ENCODE results near the gene ANXA2R. TPM values are rescaled to one million over a fixed set of nuclear protein-coding genes. Genes with fewer than 3 reads are reported as not detected.
"Not testable (repeated sequence)": the region's sequence is repeated elsewhere in the genome, so short reads cannot be mapped to it uniquely, and the experiment has no call there.

Gene ANXA2R
- total and polyA plus RNA-seq, 9 donors = 1.1 to 2.7 (median 1.6) TPM

- no peaks in the 10 kb centered on the region for H3K27me3 ChIP-seq
These were observed 3.7 kb downstream of the ANXA2R start for GRCh38 chr5:43036409-43036808.

GRCh38 chr5:43034591-43034968 lies 5.5 kb downstream of the ANXA2R start:
- Histone ChIP-seq H3K9me3 (no peaks in the 10 kb centered on the region), H3K27me3 (no peaks in the 10 kb centered on the region), H3K27ac (no peak overlapping the region), H3K4me1 (ENCODE audit: insufficient read depth) (no peaks in the 10 kb centered on the region), H3K36me3 (no peaks in the 10 kb centered on the region), H3K4me3 (no peak overlapping the region)
- intact Hi-C loops (cut with DNase I) = loop anchor here in 1 of 4 donors (10.0 kb wide), 1 partner anchor 120 kb away; no protein-coding TSS in a partner anchor
- TF ChIP-seq POLR2A (IDR thresholded peaks at IDR 0.05) (no peak), EP300 (IDR thresholded peaks at IDR 0.05) (no peak), CTCF (IDR thresholded peaks at IDR 0.05) (no peak)
- WGBS, 3 donors = 55 to 72% (median 71%) methylated on average over 5 of the region's 5 CpGs
- DNase-seq = no peak

More at GRCh38 chr5:43036409-43036808, 3.7 kb downstream of the ANXA2R start:
- DNase-seq = no peak
- Histone ChIP-seq H3K27ac (no peak overlapping the region), H3K36me3 (no peaks in the 10 kb centered on the region), H3K4me1 (ENCODE audit: insufficient read depth) (no peaks in the 10 kb centered on the region), H3K4me3 (no peak overlapping the region), H3K9me3 (no peaks in the 10 kb centered on the region)
- intact Hi-C loops (cut with DNase I) = loop anchor here in 2 of 4 donors (5.0 to 10.0 kb wide), 2 partner anchors 122 to 129 kb away; no protein-coding TSS in a partner anchor
- 79 to 100% (median 88%) methylated on average over 1 of the region's 1 CpG for WGBS, 3 donors
- TF ChIP-seq CTCF (IDR thresholded peaks at IDR 0.05) (no peak), EP300 (IDR thresholded peaks at IDR 0.05) (no peak), POLR2A (IDR thresholded peaks at IDR 0.05) (no peak)

GRCh38 chr5:43033841-43034590 lies 6.1 kb downstream of the ANXA2R start:
- TF ChIP-seq POLR2A (IDR thresholded peaks at IDR 0.05) (no peak), EP300 (IDR thresholded peaks at IDR 0.05) (no peak), CTCF (IDR thresholded peaks at IDR 0.05) (no peak)
- no peak overlapping the region for H3K27ac ChIP-seq
- DNase-seq = no peak
- H3K4me1 ChIP-seq (ENCODE audit: insufficient read depth) = no peaks in the 10 kb centered on the region
- intact Hi-C loops (cut with DNase I) = loop anchor here in 1 of 4 donors (10.0 kb wide), 1 partner anchor 119 kb away; no protein-coding TSS in a partner anchor
- H3K9me3 ChIP-seq = no peaks in the 10 kb centered on the region
- H3K27me3 ChIP-seq = no peaks in the 10 kb centered on the region
- 32 to 44% (median 37%) methylated on average over 41 of the region's 41 CpGs for WGBS, 3 donors
- no peak overlapping the region for H3K4me3 ChIP-seq
- no peaks in the 10 kb centered on the region for H3K36me3 ChIP-seq

GRCh38 chr5:43027054-43027785 lies 12.9 kb downstream of the ANXA2R start:
- H3K9me3 ChIP-seq = no peaks in the 10 kb centered on the region
- H3K27me3 ChIP-seq = no peaks in the 10 kb centered on the region
- intact Hi-C loops (cut with DNase I) = no loop called here
- no peak overlapping the region for H3K27ac ChIP-seq
- no peaks in the 10 kb centered on the region for H3K4me1 ChIP-seq (ENCODE audit: insufficient read depth)
- no peak overlapping the region for H3K4me3 ChIP-seq
- TF ChIP-seq CTCF (IDR thresholded peaks at IDR 0.05) = no peak
- no peak for TF ChIP-seq EP300 (IDR thresholded peaks at IDR 0.05)
- no peak for TF ChIP-seq POLR2A (IDR thresholded peaks at IDR 0.05)
- no peaks in the 10 kb centered on the region for H3K36me3 ChIP-seq
- WGBS, 3 donors = 83 to 86% (median 83%) methylated on average over 7 of the region's 7 CpGs
- DNase-seq = no peak

GRCh38 chr5:43025184-43025950 lies 14.8 kb downstream of the ANXA2R start:
- H3K27ac ChIP-seq; H3K4me1 ChIP-seq (ENCODE audit: insufficient read depth); H3K9me3 ChIP-seq; H3K27me3 ChIP-seq; H3K36me3 ChIP-seq; DNase-seq; intact Hi-C loops (cut with DNase I); H3K4me3 ChIP-seq: not testable (repeated sequence)
- WGBS, 3 donors = 46 to 55% (median 53%) methylated on average over 25 of the region's 25 CpGs

All from ovary (tissue), 9 donors.